ENCODE measurements around the gene MYEOV.

GRCh38 chr11:69337211-69337721 lies 43.3 kb downstream of the MYEOV start:
- TF ChIP-seq CTCF (IDR thresholded peaks at IDR 0.05; ENCODE audit: low read depth, low read length) (no peak), EZH2phosphoT487 (IDR thresholded peaks at IDR 0.05; ENCODE audit: low read depth) (no peak)

Measured in OCI-LY3 (cell line).